ENCODE results near the gene NBPF3. TPM values are rescaled to one million over a fixed set of nuclear protein-coding genes. Genes with fewer than 3 reads are reported as not detected.
A peak's percentile ranks its signal among the peaks of the same experiment; 100 is the strongest.
"Not testable (repeated sequence)": the region's sequence is repeated elsewhere in the genome, so short reads cannot be mapped to it uniquely, and the experiment has no call there.

The NBPF3 gene
- total RNA-seq, 4 donors from 2014 or later: 6.4 to 16.3 (median 11.3) TPM

DNA sequence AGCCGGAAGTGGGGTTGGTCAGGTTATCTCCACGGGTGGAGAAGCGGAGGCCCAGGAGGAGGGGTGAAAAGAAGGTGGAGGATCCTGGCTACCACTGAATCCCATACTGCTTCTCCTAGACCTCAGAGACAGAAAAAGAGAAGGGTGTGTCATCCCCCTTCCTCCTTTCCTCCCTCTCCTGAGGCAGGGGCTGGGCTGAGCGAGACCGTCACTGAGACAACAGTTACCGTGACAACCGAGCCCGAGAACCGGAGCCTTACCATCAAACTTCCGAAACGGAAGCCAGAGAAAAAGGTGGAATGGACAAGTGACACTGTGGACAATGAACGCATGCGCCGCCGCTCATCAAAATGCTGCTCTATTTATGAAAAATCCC, 42.1 kb upstream of the NBPF3 start:
- ATAC-seq: no peak
- Histone ChIP-seq H3K27me3 (peaks cover 25% of the 10 kb centered on the region), H3K4me3 (no peak overlapping the region), H3K4me1 (no peaks in the 10 kb centered on the region), H3K27ac (no peak overlapping the region), H3K36me3 (no peaks in the 10 kb centered on the region), H3K9me3 (no peaks in the 10 kb centered on the region)
- no peak for TF ChIP-seq POLR2A (IDR thresholded peaks at IDR 0.05)
- TF ChIP-seq POLR2AphosphoS5 (IDR thresholded peaks at IDR 0.05): no peak
- TF ChIP-seq EP300 (IDR thresholded peaks at IDR 0.05): no peak
- WGBS, 2 donors (ENCODE audit: low coverage in 1 of 2): 21 to 33% methylated on average over 9 to 12 of the region's 15 CpGs

DNA sequence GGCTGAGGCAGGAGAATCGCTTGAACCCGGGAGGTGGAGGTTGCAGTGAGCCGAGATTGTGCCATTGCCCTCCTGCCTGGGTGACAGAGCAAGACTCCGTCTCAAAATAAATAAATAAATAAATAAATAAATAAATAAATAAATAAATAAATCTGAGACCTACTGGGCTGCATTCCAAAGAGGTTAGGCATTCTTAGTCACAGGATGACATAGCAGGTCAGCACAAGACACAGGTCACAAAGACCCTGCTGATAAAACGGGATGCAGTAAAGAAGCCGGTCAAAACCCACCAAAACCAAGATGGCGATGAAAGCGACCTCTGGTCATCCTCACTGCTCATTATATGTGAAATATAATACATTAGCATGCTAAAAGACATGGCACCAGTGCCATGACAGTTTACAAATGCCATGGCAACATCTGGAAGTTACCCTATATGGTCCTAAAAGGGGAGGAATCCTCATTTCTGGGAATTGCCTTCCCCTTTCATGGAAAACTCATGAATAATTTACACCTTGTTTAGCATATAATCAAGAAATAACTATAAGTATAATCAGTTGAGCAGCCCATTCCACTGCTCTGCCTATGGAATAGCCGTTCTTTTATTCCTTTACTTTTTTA, 38.1 kb upstream of the NBPF3 start:
- not testable (repeated sequence) for H3K4me1 ChIP-seq, ATAC-seq, H3K36me3 ChIP-seq, H3K9me3 ChIP-seq, H3K4me3 ChIP-seq, H3K27ac ChIP-seq, H3K27me3 ChIP-seq
- WGBS, 2 donors (ENCODE audit: low coverage in 1 of 2): 80 to 95% methylated on average over 5 to 7 of the region's 9 CpGs

DNA sequence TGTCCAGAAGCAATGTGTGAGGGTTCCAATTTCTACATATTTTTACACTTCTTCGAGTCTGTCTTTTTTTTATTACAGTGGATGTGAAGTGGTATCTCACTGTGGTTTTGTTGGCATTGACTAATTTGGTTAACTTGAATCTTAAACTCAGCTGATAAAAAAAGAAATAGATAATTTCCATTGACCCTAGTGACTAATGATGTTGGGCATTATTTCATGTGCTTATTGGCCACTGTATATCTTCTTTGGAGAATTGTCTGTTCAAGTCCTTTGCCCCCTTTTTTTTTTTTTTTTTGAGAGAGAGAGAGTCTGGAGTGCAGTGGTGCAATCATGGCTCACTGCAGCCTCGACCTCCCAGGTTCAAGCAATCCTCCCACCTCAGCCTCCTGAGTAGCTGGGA, 33.3 kb upstream of the NBPF3 start:
- Histone ChIP-seq H3K4me1 (no peaks in the 10 kb centered on the region), H3K36me3 (no peaks in the 10 kb centered on the region), H3K27ac (no peak overlapping the region), H3K9me3 (no peaks in the 10 kb centered on the region), H3K4me3 (no peak overlapping the region), H3K27me3 (peaks cover 15% of the 10 kb centered on the region)
- TF ChIP-seq, protein P1, sequence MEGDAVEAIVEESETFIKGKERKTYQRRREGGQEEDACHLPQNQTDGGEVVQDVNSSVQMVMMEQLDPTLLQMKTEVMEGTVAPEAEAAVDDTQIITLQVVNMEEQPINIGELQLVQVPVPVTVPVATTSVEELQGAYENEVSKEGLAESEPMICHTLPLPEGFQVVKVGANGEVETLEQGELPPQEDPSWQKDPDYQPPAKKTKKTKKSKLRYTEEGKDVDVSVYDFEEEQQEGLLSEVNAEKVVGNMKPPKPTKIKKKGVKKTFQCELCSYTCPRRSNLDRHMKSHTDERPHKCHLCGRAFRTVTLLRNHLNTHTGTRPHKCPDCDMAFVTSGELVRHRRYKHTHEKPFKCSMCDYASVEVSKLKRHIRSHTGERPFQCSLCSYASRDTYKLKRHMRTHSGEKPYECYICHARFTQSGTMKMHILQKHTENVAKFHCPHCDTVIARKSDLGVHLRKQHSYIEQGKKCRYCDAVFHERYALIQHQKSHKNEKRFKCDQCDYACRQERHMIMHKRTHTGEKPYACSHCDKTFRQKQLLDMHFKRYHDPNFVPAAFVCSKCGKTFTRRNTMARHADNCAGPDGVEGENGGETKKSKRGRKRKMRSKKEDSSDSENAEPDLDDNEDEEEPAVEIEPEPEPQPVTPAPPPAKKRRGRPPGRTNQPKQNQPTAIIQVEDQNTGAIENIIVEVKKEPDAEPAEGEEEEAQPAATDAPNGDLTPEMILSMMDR (IDR thresholded peaks at IDR 0.05): no peak
- TF ChIP-seq POLR2A (IDR thresholded peaks at IDR 0.05) (no peak), EP300 (IDR thresholded peaks at IDR 0.05) (no peak), POLR2AphosphoS5 (IDR thresholded peaks at IDR 0.05) (no peak)
- no peak for ATAC-seq
- WGBS, 2 donors (ENCODE audit: low coverage in 1 of 2): 52 to 90% methylated on average over 1 to 2 of the region's 2 CpGs

DNA sequence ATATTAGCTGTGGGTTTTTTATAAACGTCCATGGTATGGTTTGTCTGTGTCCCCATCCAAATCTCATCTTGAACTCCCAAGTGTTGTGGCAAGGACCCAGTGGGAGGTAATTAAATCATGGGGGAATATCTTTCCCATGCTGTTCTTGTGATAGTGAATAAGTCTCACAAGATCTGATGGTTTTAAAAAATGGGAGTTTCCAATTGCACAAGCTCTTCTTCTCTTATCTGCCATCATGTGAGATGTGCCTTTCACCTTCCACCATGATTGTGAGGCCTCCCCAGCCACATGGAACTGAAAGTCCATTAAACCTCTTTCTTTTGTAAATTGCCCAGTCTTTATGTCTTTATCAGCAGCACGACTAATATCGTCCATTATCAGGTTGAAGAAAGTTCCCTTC, 30.0 kb upstream of the NBPF3 start:
- H3K4me3 ChIP-seq, ATAC-seq, H3K4me1 ChIP-seq, H3K9me3 ChIP-seq, H3K36me3 ChIP-seq, H3K27ac ChIP-seq: not testable (repeated sequence)
- WGBS, 2 donors (ENCODE audit: low coverage in 1 of 2): 49 to 79% methylated on average over 2 to 3 of the region's 3 CpGs
- peaks cover 18% of the 10 kb centered on the region for H3K27me3 ChIP-seq

DNA sequence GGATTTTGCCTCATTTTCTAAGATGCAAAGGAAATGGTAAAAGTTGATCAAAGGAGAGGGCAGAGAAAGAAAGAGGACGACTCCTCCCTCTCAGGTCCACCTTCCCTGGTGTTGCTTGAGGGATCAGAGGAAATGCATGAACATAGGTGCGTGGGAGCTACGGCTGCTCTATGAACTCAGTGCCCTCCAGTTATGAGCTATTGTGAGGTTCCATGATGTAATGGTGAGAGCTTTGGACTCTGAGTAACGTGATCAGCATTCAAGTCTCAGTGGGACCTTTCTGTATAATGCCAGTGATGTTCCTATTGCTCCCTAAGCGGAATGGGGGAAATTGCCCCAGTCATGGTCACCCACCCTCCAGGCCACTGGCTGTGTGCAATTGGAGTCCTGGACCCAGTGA, 25.9 kb upstream of the NBPF3 start:
- WGBS, 2 donors (ENCODE audit: low coverage in 1 of 2): 87 to 100% methylated on average over 1 to 4 of the region's 5 CpGs
- Histone ChIP-seq H3K9me3 (no peaks in the 10 kb centered on the region), H3K4me1 (no peaks in the 10 kb centered on the region), H3K4me3 (no peak overlapping the region), H3K36me3 (no peaks in the 10 kb centered on the region), H3K27ac (no peak overlapping the region), H3K27me3 (peaks cover 8% of the 10 kb centered on the region)
- ATAC-seq: no peak
- no peak for TF ChIP-seq EP300 (IDR thresholded peaks at IDR 0.05)
- no peak for TF ChIP-seq POLR2AphosphoS5 (IDR thresholded peaks at IDR 0.05)
- TF ChIP-seq POLR2A (IDR thresholded peaks at IDR 0.05): no peak
- TF ChIP-seq, protein P1 (IDR thresholded peaks at IDR 0.05): no peak

DNA sequence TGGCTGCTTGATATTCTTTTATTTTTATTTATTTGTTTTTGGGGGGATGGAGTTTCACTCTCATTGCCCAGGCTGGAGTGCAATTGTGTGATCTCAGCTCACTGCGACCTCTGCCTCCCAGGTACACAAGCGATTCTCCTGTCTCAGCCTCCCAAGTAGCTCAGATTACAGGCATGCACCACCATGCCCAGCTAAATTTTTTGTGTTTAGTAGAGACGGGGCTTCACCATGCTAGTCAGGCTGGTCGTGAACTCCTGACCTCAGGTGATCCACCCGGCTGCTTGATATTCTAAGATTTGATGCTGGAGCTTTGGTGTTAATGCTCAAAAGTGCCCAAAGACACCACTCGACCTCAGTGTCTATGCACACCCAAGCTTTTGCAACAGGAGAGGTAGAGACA, 19.6 kb upstream of the NBPF3 start:
- H3K36me3 ChIP-seq, ATAC-seq: not testable (repeated sequence)
- 60 to 94% methylated on average over 2 to 4 of the region's 6 CpGs for WGBS, 2 donors (ENCODE audit: low coverage in 1 of 2)

DNA sequence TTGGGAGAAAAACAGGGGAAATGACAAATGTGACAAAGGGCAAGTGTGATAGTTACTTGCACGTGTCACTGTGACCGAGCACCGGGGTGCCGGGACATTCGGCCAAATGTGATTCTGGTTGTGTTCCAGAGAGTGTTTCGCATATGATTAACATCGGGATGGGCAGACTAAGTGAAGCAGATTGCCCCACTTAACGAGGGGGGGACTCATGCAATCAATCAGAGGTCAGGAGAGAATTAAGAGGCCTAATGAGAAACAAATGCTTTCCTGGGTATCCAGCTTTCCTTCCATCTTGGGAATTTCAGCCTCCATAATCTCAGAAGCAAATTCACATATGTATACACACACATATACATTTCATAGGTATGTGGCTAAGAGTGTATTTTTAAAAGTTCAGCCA, 18.6 kb upstream of the NBPF3 start:
- H3K9me3 ChIP-seq, H3K4me3 ChIP-seq, H3K27ac ChIP-seq, H3K27me3 ChIP-seq, H3K4me1 ChIP-seq, H3K36me3 ChIP-seq, ATAC-seq: not testable (repeated sequence)
- 51 to 54% methylated on average over 8 of the region's 8 CpGs for WGBS, 2 donors (ENCODE audit: low coverage in 1 of 2)

More for the DNA sequence above, 19.6 kb upstream of the NBPF3 start:
- H3K9me3 ChIP-seq, H3K4me1 ChIP-seq, H3K4me3 ChIP-seq, H3K27me3 ChIP-seq, H3K27ac ChIP-seq: not testable (repeated sequence)

DNA sequence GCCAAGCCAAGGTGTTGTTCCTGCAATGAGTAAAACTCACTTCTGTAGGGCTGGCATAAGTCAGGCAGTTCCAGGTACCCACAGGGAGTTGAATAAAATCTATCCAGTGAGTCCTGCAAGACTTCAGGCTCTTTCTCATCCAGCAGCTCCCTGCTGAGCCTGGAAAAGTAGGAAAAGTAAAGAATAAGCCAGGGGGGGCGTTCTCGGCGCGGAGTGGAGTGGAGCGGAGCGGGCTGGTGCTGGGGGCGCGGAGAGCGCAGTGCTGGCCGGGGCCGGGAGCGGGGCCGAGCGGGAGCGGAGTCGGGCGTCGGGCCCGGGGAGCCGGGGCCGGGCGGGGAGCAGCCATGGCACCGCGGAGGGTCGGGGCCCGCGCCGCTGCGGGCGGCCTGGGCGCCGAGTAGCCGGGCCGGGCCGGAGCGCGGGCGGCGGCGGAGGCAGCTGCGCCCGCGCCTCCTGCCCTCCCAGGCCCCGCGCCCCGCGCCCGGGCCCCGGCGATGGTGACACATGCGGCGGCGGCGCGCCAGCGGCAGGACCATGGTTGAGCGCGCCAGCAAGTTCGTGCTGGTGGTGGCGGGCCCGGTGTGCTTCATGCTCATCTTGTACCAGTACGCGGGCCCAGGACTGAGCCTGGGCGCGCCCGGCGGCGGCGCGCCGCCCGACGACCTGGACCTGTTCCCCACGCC, 12.0 kb upstream of the NBPF3 start:
- not testable (repeated sequence) for H3K36me3 ChIP-seq, H3K27ac ChIP-seq, H3K9me3 ChIP-seq, H3K27me3 ChIP-seq, H3K4me1 ChIP-seq, H3K4me3 ChIP-seq
- ATAC-seq: peak; percentile 34
- WGBS, 2 donors (ENCODE audit: low coverage in 1 of 2): no CpG with 5 or more reads among the region's 74 CpGs

DNA sequence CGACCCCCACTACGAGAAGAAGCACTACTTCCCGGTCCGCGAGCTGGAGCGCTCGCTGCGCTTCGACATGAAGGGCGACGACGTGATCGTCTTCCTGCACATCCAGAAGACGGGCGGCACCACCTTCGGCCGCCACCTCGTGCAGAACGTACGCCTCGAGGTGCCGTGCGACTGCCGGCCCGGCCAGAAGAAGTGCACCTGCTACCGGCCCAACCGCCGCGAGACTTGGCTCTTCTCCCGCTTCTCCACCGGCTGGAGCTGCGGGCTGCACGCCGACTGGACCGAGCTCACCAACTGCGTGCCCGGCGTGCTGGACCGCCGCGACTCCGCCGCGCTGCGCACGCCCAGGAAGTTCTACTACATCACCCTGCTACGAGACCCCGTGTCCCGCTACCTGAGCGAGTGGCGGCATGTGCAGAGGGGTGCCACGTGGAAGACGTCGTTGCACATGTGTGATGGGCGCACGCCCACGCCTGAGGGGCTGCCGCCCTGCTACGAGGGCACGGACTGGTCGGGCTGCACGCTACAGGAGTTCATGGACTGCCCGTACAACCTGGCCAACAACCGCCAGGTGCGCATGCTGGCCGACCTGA, 11.4 kb upstream of the NBPF3 start:
- ATAC-seq, H3K27me3 ChIP-seq, H3K36me3 ChIP-seq, H3K9me3 ChIP-seq, H3K27ac ChIP-seq, H3K4me3 ChIP-seq, H3K4me1 ChIP-seq: not testable (repeated sequence)
- WGBS, 2 donors (ENCODE audit: low coverage in 1 of 2): no CpG with 5 or more reads among the region's 66 CpGs

DNA sequence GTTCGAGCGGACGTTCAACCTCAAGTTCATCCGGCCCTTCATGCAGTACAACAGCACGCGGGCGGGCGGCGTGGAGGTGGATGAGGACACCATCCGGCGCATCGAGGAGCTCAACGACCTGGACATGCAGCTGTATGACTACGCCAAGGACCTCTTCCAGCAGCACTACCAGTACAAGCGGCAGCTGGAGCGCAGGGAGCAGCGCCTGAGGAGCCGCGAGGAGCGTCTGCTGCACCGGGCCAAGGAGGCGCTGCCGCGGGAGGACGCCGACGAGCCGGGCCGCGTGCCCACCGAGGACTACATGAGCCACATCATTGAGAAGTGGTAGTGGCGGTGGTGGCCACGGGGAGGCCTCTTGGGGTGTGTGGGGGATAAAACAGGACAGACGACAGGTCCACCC, 10.7 kb upstream of the NBPF3 start:
- not testable (repeated sequence) for H3K4me3 ChIP-seq, H3K36me3 ChIP-seq, ATAC-seq, H3K27ac ChIP-seq, H3K9me3 ChIP-seq, H3K4me1 ChIP-seq, H3K27me3 ChIP-seq
- no CpG with 5 or more reads among the region's 34 CpGs for WGBS, 2 donors (ENCODE audit: low coverage in 1 of 2)

DNA sequence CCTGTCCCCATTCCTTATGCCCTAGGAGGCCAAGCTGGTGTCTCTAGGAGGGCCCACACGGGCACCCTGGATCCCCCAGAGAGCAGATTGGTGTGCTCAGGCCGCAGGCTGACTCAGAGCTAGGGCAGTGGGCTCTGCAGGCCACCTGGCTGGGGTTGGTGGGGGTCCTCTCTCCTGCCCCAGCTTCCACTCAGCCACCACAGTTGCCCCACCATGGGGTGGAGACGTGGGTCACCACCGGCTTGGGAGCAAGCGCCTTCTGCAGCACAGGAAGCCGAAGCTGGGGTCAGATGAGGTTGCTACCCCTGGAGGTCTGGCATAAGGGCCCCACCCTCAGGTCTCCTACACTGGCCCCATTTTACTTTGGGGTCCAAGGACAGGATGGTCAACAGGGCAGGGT, 9.1 kb upstream of the NBPF3 start:
- ATAC-seq, H3K4me1 ChIP-seq, H3K4me3 ChIP-seq, H3K9me3 ChIP-seq, H3K27ac ChIP-seq, H3K36me3 ChIP-seq: not testable (repeated sequence)
- no CpG with 5 or more reads among the region's 6 CpGs for whole genome bisulfite sequencing, 2 donors (ENCODE audit: low coverage in 1 of 2)
- H3K27me3 ChIP-seq: peaks cover 16% of the 10 kb centered on the region

Measured in gastroesophageal sphincter (tissue), 4 donors.